GM12874 (cell line): ENCODE results near the gene FARS2.

ENCODE experiments used
- TF ChIP-seq, protein P1 (sequence below): IDR thresholded peaks from 2 replicates; pipeline ENCODE4 v1.5.1; 2011; ENCODE audit warnings: low read depth, mild to moderate bottlenecking, control low read depth, low read length, moderate library complexity; ENCODE audit not compliant: insufficient read depth

The FARS2 gene

DNA sequence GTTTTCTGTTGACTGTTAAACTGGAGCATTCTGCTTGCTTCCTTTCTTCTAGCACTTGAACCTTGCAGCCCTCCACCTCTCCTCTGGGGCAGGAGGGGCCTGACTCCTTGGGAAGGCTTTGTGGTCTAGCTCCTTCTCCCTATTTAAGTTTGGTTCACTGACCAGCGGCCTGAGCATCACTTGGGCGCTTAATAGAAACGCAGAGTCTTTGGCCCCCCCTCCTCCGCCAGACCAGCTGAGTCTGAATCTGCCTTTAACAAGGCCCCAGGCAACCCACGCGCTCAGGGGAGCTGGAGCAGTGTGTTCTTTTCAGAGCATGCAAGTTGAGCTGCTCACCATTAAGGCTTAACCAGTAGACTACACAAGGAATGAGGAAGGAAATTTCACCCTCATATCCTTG, 519.7 kb downstream of the FARS2 start:
- TF ChIP-seq, protein P1, sequence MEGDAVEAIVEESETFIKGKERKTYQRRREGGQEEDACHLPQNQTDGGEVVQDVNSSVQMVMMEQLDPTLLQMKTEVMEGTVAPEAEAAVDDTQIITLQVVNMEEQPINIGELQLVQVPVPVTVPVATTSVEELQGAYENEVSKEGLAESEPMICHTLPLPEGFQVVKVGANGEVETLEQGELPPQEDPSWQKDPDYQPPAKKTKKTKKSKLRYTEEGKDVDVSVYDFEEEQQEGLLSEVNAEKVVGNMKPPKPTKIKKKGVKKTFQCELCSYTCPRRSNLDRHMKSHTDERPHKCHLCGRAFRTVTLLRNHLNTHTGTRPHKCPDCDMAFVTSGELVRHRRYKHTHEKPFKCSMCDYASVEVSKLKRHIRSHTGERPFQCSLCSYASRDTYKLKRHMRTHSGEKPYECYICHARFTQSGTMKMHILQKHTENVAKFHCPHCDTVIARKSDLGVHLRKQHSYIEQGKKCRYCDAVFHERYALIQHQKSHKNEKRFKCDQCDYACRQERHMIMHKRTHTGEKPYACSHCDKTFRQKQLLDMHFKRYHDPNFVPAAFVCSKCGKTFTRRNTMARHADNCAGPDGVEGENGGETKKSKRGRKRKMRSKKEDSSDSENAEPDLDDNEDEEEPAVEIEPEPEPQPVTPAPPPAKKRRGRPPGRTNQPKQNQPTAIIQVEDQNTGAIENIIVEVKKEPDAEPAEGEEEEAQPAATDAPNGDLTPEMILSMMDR, result no peak

DNA sequence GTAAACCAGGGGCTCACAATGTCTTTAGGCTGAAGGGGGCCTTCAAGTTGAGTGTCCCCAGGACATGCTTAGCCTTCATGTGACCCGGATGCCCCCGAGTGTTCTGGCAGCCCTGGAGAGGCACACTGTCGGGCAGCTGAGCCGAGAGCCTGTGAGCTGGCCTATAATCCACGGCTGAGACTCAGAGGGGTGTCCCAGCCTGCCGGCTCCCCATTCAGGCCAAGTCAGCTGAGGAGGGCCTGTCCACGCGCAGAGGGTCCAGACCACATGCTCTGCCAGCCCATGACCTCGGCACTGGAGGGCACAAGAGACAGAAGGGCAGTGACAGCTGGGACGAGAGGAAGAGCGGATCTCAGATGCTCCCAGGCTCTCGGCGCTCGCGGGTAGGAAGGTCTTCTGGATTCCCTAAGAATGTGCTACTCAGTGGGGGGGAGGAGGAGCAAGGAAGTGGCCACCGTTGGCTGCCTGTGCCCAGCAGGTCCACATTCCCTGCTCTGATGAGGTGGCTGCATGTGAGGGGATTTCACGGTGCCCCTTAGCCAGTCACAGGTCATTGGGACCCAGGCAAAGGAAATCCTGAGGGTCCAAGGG, 520.7 kb downstream of the FARS2 start:
- TF ChIP-seq, protein P1, result no peak

DNA sequence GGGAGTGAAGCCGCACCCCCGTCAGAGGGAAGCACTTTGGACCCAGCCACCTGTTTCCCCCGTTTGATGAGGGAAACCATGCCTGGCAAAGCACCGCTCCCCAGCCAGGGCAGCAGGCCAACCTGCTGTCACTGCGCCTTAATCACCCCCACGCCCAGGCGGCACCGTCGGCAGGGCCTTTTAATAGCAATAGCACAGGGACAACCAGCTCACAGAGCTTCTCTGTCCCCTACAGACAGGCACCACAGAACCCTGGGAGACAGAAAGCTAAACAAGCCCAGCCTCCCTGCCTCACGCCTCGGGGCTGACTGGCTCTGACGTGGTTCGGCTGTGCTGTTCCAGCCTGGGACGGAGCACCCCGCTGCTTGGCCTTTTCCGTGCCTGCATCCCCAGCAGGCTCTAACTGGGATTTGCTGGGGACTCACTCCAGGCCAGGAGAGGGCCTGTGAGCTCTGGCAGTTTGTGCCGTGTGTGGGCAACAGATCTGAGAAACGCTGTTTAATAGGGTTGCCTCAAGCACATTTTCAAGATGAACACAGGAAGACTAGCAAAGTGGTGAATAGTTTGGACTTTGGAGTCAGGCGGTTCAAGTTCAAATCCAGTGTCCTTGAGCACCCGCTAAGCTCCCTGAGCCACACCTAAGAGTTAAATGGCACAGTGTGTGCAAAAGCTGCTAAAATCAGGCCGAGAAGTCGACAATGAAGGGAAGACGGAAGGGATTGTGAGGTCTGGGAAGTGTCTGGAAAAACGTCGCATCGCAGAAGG, 521.7 kb downstream of the FARS2 start:
- TF ChIP-seq, protein P1, result no peak

DNA sequence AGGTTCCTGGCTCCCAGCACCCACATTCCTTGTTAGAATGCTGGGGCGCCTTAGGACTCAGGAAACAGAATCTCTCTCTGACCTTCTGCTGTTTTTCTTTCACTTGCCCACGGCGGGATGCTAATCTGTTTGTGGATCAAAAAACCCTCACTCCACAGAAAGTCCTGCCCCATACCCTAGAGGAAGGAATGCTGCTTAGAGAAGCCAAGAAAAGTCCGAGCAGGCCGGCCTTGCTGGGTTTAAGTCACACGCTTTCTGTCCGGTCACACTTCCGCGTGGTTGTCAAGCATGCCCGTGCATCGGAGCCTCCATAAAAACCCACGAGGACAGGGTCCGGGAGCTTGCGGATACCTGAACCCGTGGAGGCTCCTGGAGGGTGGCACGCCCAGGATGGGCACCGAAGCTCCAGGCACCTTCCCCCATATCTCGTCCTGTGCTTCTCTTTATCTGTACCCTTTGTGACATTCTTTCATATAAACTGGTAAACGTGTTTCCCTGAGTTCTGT, 522.3 kb downstream of the FARS2 start:
- TF ChIP-seq, protein P1, result no peak

DNA sequence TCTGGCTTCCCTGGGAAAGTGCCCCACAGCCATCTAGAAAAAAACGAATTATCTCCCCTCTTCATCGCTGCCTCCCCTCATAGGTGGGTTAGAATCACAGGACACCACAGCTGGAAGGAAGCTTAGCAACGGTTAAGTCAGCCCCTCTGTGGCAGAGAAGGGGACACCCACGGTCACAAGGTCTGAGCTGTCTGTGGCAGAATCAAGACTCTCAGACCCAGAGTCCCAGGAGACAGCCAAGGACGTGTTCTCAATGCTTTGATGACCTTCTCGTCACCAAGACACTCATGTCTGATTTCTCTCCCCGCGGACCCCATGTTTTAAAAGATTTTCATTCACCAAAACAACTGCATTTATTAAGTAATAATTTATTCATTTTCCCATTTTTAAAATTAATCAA, 523.9 kb downstream of the FARS2 start:
- TF ChIP-seq, protein P1, result no peak

DNA sequence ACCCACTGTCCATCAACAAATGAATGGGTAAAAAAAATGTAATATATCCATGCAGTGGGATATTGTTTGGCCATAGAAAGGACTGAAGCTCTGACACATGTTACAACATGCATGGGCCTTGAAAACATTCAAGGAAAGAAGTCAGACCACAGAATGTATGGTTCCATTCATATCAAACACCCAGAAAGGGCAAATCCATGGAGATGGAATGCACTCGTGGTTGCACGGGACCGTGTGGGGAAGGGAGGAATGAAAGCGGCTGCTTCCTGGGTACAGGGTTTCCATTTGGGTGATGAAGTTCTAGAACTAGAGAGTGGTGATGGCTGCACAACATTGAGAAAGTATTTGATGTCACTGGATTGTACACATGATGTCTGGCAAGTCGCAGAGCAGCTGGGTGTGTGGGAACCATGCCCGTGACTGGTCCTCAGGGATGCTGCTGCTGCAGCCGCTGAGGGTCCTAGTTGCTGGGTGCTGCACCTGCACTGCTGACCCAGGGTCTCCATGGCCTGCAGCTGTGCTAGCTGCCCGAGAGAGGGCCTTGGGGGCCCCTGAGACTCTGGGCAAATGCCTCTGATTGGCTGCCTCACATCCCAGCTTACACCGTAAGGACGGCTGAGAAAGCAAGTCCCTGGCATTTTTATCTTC, 525.1 kb downstream of the FARS2 start:
- TF ChIP-seq, protein P1, result no peak

DNA sequence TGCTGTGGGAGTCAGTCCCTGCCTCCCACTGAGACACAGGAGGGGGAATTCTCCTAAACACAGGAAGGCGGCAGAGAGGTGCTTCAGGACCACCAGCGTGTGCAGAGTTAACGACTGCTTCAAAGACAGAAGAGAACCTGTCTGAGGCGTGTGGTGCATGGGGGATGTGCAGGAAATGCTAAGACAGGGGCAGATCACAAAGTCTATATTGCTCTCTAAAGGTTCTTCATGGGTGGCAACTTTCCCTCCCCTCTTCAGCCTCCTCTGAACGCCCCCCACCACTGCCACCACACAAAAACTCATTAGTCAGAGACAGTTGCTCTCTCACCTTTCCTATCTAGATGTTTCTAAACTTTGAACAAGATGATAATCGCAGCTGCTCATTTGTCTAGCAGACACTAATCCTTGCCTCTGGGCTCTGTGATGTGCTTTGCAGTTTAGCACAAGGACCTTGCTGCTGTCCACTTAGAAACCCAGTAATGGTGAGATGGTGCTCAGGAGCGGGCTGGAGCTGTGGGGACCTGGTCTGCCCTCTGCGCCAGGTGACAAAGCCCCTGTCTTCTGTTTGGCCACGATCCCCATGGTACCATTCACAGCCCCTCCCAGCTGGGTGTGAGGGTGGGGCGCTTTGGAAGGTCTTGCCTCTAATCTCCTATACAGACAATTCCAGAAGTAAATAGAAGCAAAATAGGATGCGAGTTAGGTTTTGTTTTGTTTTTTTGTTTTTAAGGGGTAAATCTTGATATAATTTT, 525.8 kb downstream of the FARS2 start:
- TF ChIP-seq, protein P1, result no peak
